ENCODE results near the gene CMTM2.

GRCh38 chr16:66560107-66560506 is 19.2 kb upstream of the CMTM2 start:
- TF ChIP-seq CTCF (conservative IDR thresholded peaks at IDR 0.05 in 1 of 2, IDR thresholded peaks at IDR 0.05 in 1 of 2; ENCODE audit: low read depth in 1 of 2, low read length in 2 of 2), result no peak
- no peak for TF ChIP-seq EZH2 (IDR thresholded peaks at IDR 0.05; ENCODE audit: low read length, missing control alignments)

All from fibroblast of lung (primary cell).